Measurements from ENCODE around the gene PCK2. TPM values are rescaled to one million over a fixed set of nuclear protein-coding genes. Genes with fewer than 3 reads are reported as not detected.

The PCK2 gene
- total RNA-seq, 1 donor from 2014 or later = 590 TPM

GRCh38 chr14:24074625-24075484 lies 19.3 kb upstream of the PCK2 start:
- ATAC-seq (peak; percentile 79), DNase-seq (ENCODE audit: low spot score) (peak; percentile 89)

- DNase-seq (ENCODE audit: low spot score) (no peak), ATAC-seq (no peak)
Observed at GRCh38 chr14:24075485-24076301, 18.4 kb upstream of the PCK2 start.

GRCh38 chr14:24076302-24076601 lies 17.9 kb upstream of the PCK2 start:
- no peak for ATAC-seq
- no peak for DNase-seq (ENCODE audit: low spot score)

- ATAC-seq (no peak), DNase-seq (ENCODE audit: low spot score) (no peak)
Observed at GRCh38 chr14:24077086-24077485, 17.0 kb upstream of the PCK2 start.

- DNase-seq (ENCODE audit: low spot score) (no peak), ATAC-seq (no peak)
Observed at GRCh38 chr14:24078146-24078545, 16.0 kb upstream of the PCK2 start.

- no peak for ATAC-seq
Observed at GRCh38 chr14:24079491-24080141, 14.5 kb upstream of the PCK2 start.

GRCh38 chr14:24080142-24080530 lies 14.0 kb upstream of the PCK2 start:
- no peak for DNase-seq (ENCODE audit: low spot score)
- no peak for ATAC-seq

More at GRCh38 chr14:24079491-24080141, 14.5 kb upstream of the PCK2 start:
- DNase-seq (ENCODE audit: low spot score) = no peak

- DNase-seq (ENCODE audit: low spot score) (peak; percentile 85), ATAC-seq (peak; percentile 92)
Observed at GRCh38 chr14:24080888-24081738, 13.0 kb upstream of the PCK2 start.

- DNase-seq (ENCODE audit: low spot score) (no peak), ATAC-seq (no peak)
Observed at GRCh38 chr14:24081739-24082211, 12.3 kb upstream of the PCK2 start.

- DNase-seq (ENCODE audit: low spot score) (no peak), ATAC-seq (no peak)
Observed at GRCh38 chr14:24082411-24083080, 11.6 kb upstream of the PCK2 start.

GRCh38 chr14:24083462-24083861 lies 10.6 kb upstream of the PCK2 start:
- ATAC-seq = peak; percentile 7
- no peak for DNase-seq (ENCODE audit: low spot score)

- DNase-seq (ENCODE audit: low spot score) = no peak
- no peak for ATAC-seq
Observed at GRCh38 chr14:24084440-24084839, 9.7 kb upstream of the PCK2 start.

- DNase-seq (ENCODE audit: low spot score) (no peak), ATAC-seq (no peak)
Observed at GRCh38 chr14:24085215-24085614, 8.9 kb upstream of the PCK2 start.

GRCh38 chr14:24086193-24086955 lies 7.7 kb upstream of the PCK2 start:
- ATAC-seq (no peak), DNase-seq (ENCODE audit: low spot score) (no peak)

GRCh38 chr14:24087004-24087403 lies 7.1 kb upstream of the PCK2 start:
- DNase-seq (ENCODE audit: low spot score) (no peak), ATAC-seq (no peak)

GRCh38 chr14:24088095-24088494 lies 6.0 kb upstream of the PCK2 start:
- ATAC-seq = no peak
- DNase-seq (ENCODE audit: low spot score) = no peak

- ATAC-seq (no peak), DNase-seq (ENCODE audit: low spot score) (no peak)
Observed at GRCh38 chr14:24089890-24090289, 4.2 kb upstream of the PCK2 start.

- ATAC-seq (no peak), DNase-seq (ENCODE audit: low spot score) (no peak)
Observed at GRCh38 chr14:24092110-24092504, 2.0 kb upstream of the PCK2 start.

- ATAC-seq (no peak), DNase-seq (ENCODE audit: low spot score) (no peak)
Observed at GRCh38 chr14:24092505-24093206, 1.5 kb upstream of the PCK2 start.

Data from left lobe of liver (tissue), 2 donors.